Liver (tissue), 9 donors: Measurements from ENCODE around the gene GPR150. TPM values are rescaled to one million over a fixed set of nuclear protein-coding genes. Genes with fewer than 3 reads are reported as not detected.

ENCODE experiments used
- DNase-seq: peaks from one replicate; pipeline ENCODE4 v3.0.0-alpha.2; 2017; ENCODE audit warnings: low spot score
- H3K27ac ChIP-seq, 2 donors: one replicate each; pipeline ENCODE4 v1.7.0; 2013; ENCODE audit warnings: inconsistent platforms in 2 of 2, low read length in 2 of 2, control low read depth in 1 of 2, low read depth in 1 of 2, mild to moderate bottlenecking in 1 of 2
- H3K27me3 ChIP-seq, 4 donors: one replicate each; pipeline versions ENCODE4 v1.6.1 to v1.7.0; 2013; ENCODE audit warnings: low read length in 3 of 4, inconsistent platforms in 1 of 4, mild to moderate bottlenecking in 1 of 4, moderate library complexity in 1 of 4; ENCODE audit not compliant: control insufficient read depth in 4 of 4, insufficient read depth in 4 of 4
- H3K36me3 ChIP-seq, 4 donors: one replicate each; pipeline versions ENCODE4 v1.6.1 to v1.7.0; 2013; ENCODE audit warnings: low read length in 3 of 4, mild to moderate bottlenecking in 3 of 4, low read depth in 1 of 4, moderate library complexity in 1 of 4; ENCODE audit not compliant: control insufficient read depth in 4 of 4, insufficient read depth in 3 of 4
- H3K4me1 ChIP-seq, 4 donors: one replicate each; pipeline versions ENCODE4 v1.6.1 to v1.7.0; 2013; ENCODE audit warnings: low read length in 3 of 4, mild to moderate bottlenecking in 3 of 4, moderate library complexity in 1 of 4; ENCODE audit not compliant: control insufficient read depth in 4 of 4, insufficient read depth in 4 of 4
- H3K4me3 ChIP-seq, 3 donors: one replicate each; pipeline versions ENCODE4 v1.6.1 to v1.7.0; 2013; ENCODE audit warnings: low read length in 3 of 3, control low read depth in 1 of 3, low read depth in 1 of 3, mild to moderate bottlenecking in 1 of 3
- H3K9ac ChIP-seq, 2 donors: one replicate each; pipeline ENCODE4 v1.7.0; 2013; ENCODE audit warnings: low read length in 2 of 2, mild to moderate bottlenecking in 2 of 2, moderate library complexity in 2 of 2, control low read depth in 1 of 2, low read depth in 1 of 2
- H3K9me3 ChIP-seq, 4 donors: one replicate each; pipeline versions ENCODE4 v1.6.1 to v1.7.0; 2013; ENCODE audit warnings: low read length in 3 of 4; ENCODE audit not compliant: control insufficient read depth in 4 of 4
- EGR1 ChIP-seq, 2 donors: IDR thresholded peaks; 2 replicates each; pipeline ENCODE4 v1.6.1; 2016 to 2018; ENCODE audit warnings: antibody characterized with exemption in 2 of 2, low read depth in 2 of 2
- FOXA1 ChIP-seq: IDR thresholded peaks from 2 replicates; pipeline ENCODE4 v1.6.1; 2016; ENCODE audit warnings: antibody characterized with exemption
- FOXA2 ChIP-seq: IDR thresholded peaks from 2 replicates; pipeline ENCODE4 v1.6.1; 2016; ENCODE audit warnings: antibody characterized with exemption
- GABPA ChIP-seq, 2 donors: IDR thresholded peaks in 1 of 2; conservative IDR thresholded peaks in 1 of 2; 2 replicates each; pipeline ENCODE4 v1.6.1; 2016; ENCODE audit warnings: antibody characterized with exemption in 2 of 2, mild to moderate bottlenecking in 1 of 2, moderate library complexity in 1 of 2
- HNF4A ChIP-seq, 2 donors: conservative IDR thresholded peaks; 2 replicates each; pipeline ENCODE4 v1.6.1; 2016; ENCODE audit warnings: antibody characterized with exemption in 2 of 2, mild to moderate bottlenecking in 2 of 2
- HNF4G ChIP-seq: IDR thresholded peaks from 2 replicates; pipeline ENCODE4 v1.6.1; 2016; ENCODE audit warnings: antibody characterized with exemption
- JUND ChIP-seq, 2 donors: IDR thresholded peaks; 2 replicates each; pipeline ENCODE4 v1.6.1; 2016; ENCODE audit warnings: antibody characterized with exemption in 2 of 2
- NR2F2 ChIP-seq: IDR thresholded peaks from 2 replicates; pipeline ENCODE4 v1.6.1; 2016; ENCODE audit warnings: antibody characterized with exemption
- RAD21 ChIP-seq, 2 donors: IDR thresholded peaks; 2 replicates each; pipeline ENCODE4 v1.6.1; 2016; ENCODE audit warnings: antibody characterized with exemption in 2 of 2, mild to moderate bottlenecking in 2 of 2
- REST ChIP-seq: IDR thresholded peaks from 2 replicates; pipeline ENCODE4 v1.6.1; 2016; ENCODE audit warnings: antibody characterized with exemption, mild to moderate bottlenecking
- RXRA ChIP-seq, 2 donors: IDR thresholded peaks; 2 replicates each; pipeline ENCODE4 v1.6.1; 2017 to 2018; ENCODE audit warnings: antibody characterized with exemption in 2 of 2, mild to moderate bottlenecking in 1 of 2
- SP1 ChIP-seq: IDR thresholded peaks from 2 replicates; pipeline ENCODE4 v1.6.1; 2018; ENCODE audit warnings: antibody characterized with exemption, mild to moderate bottlenecking
- TAF1 ChIP-seq: conservative IDR thresholded peaks from 2 replicates; pipeline ENCODE4 v1.6.1; 2016; ENCODE audit warnings: antibody characterized with exemption, mild to moderate bottlenecking
- YY1 ChIP-seq: IDR thresholded peaks from 2 replicates; pipeline ENCODE4 v1.6.1; 2016; ENCODE audit warnings: antibody characterized with exemption, mild to moderate bottlenecking
- WGBS: extraction: QIAGEN DNeasy Blood & Tissue Kit; methylation state at CpG from one replicate; pipeline ENCODE4 v1.1.7; 2013; 5-methylcytosine and 5-hydroxymethylcytosine counted together
- polyA plus RNA-seq, 2 donors: library from polyadenylated mRNA; stranded (reverse) in 1 of 2; unstranded in 1 of 2; fragments of 200-250 nt in 1 of 2; fragments of >200 nt in 1 of 2; fragmentation: Nextera tagmentation in 1 of 2; extraction: Ambion mirVana in 1 of 2; gene quantifications; one replicate each; pipeline versions ENCODE4 v1.2.1 to v1.2.3, GENCODE V29; 2013 to 2015
- total RNA-seq, 2 donors: library from RNA; depleted of rRNA; stranded (reverse); fragments of >200 nt; gene quantifications; one replicate each; pipeline ENCODE4 v1.2.3, GENCODE V29; 2014
- TF ChIP-seq, protein P1 (sequence below): IDR thresholded peaks from 2 replicates; pipeline ENCODE4 v1.6.1; 2016; ENCODE audit warnings: antibody characterized with exemption
- TF ChIP-seq, protein P2 (sequence below): fragments of 150-350 bp; IDR thresholded peaks from 2 replicates; pipeline ENCODE4 v1.5.1; 2017; ENCODE audit warnings: improper control_type of control experiment, low read depth, low read length; ENCODE audit not compliant: missing input control
- TF ChIP-seq, protein P3 (sequence below): IDR thresholded peaks from 2 replicates; pipeline ENCODE4 v1.6.1; 2016; ENCODE audit warnings: antibody characterized with exemption
- TF ChIP-seq, protein P4 (sequence below): IDR thresholded peaks from 2 replicates; pipeline ENCODE4 v1.6.1; 2016; ENCODE audit warnings: antibody characterized with exemption
- donor health status: healthy.
- donor health status: healthy.
- donor health status: healthy.
- donor health status: healthy.
- donor health status: healthy.

The GPR150 gene
- total and polyA plus RNA-seq, 4 donors, result 0.07 to 0.17 (median 0.08) TPM; not detected in 1

DNA sequence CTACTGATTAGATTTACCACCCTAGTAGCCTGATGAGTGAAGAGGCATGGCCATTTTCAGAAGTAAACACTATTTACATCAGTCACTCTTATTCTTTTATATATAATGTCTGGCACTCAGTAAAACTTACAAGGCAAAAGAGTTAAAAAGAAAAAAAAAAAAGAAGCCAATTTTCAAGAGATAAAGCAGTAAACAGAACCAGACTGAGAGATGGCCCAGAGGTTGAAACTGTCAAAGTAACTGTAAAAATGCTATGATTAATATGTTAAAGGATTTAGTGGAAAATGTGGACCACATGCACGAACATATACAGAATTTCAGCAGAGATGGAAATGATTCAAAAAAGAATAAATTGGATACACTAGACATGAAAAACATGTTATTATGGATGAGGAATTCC, 6.4 kb upstream of the GPR150 start:
- Histone ChIP-seq H3K4me3 (no peak overlapping the region), H3K27ac (no peak overlapping the region), H3K36me3 (no peaks in the 10 kb centered on the region), H3K9ac (no peak overlapping the region), H3K27me3 (no peaks in the 10 kb centered on the region), H3K4me1 (no peaks in the 10 kb centered on the region), H3K9me3 (peaks cover 0 to 2% (median under 1%) of the 10 kb centered on the region in 4 donors)
- WGBS, result 94% methylated on average over 1 of the region's 1 CpG
- no peak for DNase-seq
- no peak for TF ChIP-seq TAF1
- TF ChIP-seq FOXA1, result no peak
- TF ChIP-seq REST, result no peak
- TF ChIP-seq SP1, result no peak
- TF ChIP-seq EGR1 (IDR thresholded peaks at IDR 0.05; ENCODE audit: low read depth in 2 of 2), result no peak
- TF ChIP-seq HNF4G, result no peak
- TF ChIP-seq RAD21 (IDR thresholded peaks at IDR 0.05), result no peak
- TF ChIP-seq, protein P1, sequence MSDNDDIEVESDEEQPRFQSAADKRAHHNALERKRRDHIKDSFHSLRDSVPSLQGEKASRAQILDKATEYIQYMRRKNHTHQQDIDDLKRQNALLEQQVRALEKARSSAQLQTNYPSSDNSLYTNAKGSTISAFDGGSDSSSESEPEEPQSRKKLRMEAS, result no peak
- TF ChIP-seq YY1, result no peak
- TF ChIP-seq RXRA (IDR thresholded peaks at IDR 0.05), result no peak
- TF ChIP-seq NR2F2, result no peak
- TF ChIP-seq GABPA (IDR thresholded peaks at IDR 0.05 in 1 of 2, conservative IDR thresholded peaks at IDR 0.05 in 1 of 2), result no peak
- no peak for TF ChIP-seq JUND (IDR thresholded peaks at IDR 0.05)
- TF ChIP-seq, protein P2, sequence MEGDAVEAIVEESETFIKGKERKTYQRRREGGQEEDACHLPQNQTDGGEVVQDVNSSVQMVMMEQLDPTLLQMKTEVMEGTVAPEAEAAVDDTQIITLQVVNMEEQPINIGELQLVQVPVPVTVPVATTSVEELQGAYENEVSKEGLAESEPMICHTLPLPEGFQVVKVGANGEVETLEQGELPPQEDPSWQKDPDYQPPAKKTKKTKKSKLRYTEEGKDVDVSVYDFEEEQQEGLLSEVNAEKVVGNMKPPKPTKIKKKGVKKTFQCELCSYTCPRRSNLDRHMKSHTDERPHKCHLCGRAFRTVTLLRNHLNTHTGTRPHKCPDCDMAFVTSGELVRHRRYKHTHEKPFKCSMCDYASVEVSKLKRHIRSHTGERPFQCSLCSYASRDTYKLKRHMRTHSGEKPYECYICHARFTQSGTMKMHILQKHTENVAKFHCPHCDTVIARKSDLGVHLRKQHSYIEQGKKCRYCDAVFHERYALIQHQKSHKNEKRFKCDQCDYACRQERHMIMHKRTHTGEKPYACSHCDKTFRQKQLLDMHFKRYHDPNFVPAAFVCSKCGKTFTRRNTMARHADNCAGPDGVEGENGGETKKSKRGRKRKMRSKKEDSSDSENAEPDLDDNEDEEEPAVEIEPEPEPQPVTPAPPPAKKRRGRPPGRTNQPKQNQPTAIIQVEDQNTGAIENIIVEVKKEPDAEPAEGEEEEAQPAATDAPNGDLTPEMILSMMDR, result no peak
- TF ChIP-seq, protein P3, sequence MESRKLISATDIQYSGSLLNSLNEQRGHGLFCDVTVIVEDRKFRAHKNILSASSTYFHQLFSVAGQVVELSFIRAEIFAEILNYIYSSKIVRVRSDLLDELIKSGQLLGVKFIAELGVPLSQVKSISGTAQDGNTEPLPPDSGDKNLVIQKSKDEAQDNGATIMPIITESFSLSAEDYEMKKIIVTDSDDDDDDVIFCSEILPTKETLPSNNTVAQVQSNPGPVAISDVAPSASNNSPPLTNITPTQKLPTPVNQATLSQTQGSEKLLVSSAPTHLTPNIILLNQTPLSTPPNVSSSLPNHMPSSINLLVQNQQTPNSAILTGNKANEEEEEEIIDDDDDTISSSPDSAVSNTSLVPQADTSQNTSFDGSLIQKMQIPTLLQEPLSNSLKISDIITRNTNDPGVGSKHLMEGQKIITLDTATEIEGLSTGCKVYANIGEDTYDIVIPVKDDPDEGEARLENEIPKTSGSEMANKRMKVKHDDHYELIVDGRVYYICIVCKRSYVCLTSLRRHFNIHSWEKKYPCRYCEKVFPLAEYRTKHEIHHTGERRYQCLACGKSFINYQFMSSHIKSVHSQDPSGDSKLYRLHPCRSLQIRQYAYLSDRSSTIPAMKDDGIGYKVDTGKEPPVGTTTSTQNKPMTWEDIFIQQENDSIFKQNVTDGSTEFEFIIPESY, result no peak
- no peak for TF ChIP-seq FOXA2
- no peak for TF ChIP-seq HNF4A (conservative IDR thresholded peaks at IDR 0.05)
- TF ChIP-seq, protein P4, sequence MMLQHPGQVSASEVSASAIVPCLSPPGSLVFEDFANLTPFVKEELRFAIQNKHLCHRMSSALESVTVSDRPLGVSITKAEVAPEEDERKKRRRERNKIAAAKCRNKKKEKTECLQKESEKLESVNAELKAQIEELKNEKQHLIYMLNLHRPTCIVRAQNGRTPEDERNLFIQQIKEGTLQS, result no peak

DNA sequence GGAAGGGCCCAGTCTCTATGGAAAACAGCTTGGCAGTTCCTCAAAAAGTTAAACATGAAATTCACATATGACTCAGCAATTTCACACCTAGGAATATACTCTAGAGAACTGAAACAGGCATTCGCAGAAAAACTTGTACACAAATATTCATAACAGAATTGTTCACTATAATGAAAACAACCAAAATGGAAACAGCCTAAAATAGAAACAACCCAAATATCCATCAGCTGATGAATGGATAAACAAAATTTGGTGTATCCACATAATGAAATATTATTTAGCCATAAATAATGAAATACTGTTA, 4.8 kb upstream of the GPR150 start:
- DNase-seq, result no peak
- Histone ChIP-seq H3K9ac (no peak overlapping the region), H3K4me1 (peaks cover 0 to 8% (median 3%) of the 10 kb centered on the region in 4 donors), H3K4me3 (no peak overlapping the region), H3K9me3 (peaks cover 0 to 2% (median under 1%) of the 10 kb centered on the region in 4 donors), H3K36me3 (no peaks in the 10 kb centered on the region), H3K27ac (no peak overlapping the region), H3K27me3 (no peaks in the 10 kb centered on the region)
- TF ChIP-seq FOXA1, result no peak
- 86% methylated on average over 1 of the region's 1 CpG for WGBS
